ENCODE data around the gene FOLR3.
"Not testable (repeated sequence)": the region's sequence is repeated elsewhere in the genome, so short reads cannot be mapped to it uniquely, and the experiment has no call there.

Gene FOLR3

GRCh38 chr11:72124046-72124445 is 11.5 kb upstream of the FOLR3 start:
- no peak for DNase-seq

GRCh38 chr11:72125956-72126355 is 9.6 kb upstream of the FOLR3 start:
- no peak for DNase-seq

GRCh38 chr11:72127923-72128322 is 7.6 kb upstream of the FOLR3 start:
- no peak for DNase-seq

- no peak for DNase-seq
Measured at GRCh38 chr11:72129381-72129780, 6.1 kb upstream of the FOLR3 start.

GRCh38 chr11:72132646-72133045 is 2.9 kb upstream of the FOLR3 start:
- DNase-seq: no peak

- DNase-seq: no peak
Measured at GRCh38 chr11:72135891-72136683, 562 bp downstream of the FOLR3 start.

GRCh38 chr11:72136684-72137262 is 1.2 kb downstream of the FOLR3 start:
- DNase-seq: no peak

- DNase-seq: no peak
Measured at GRCh38 chr11:72138821-72139390, 3.4 kb downstream of the FOLR3 start.

- no peak for DNase-seq
Measured at GRCh38 chr11:72139500-72139899, 4.0 kb downstream of the FOLR3 start.

GRCh38 chr11:72140661-72141060 is 5.1 kb downstream of the FOLR3 start:
- no peak for DNase-seq

GRCh38 chr11:72141066-72141465 is 5.5 kb downstream of the FOLR3 start:
- no peak for DNase-seq

GRCh38 chr11:72142086-72142485 is 6.6 kb downstream of the FOLR3 start:
- DNase-seq: not testable (repeated sequence)

GRCh38 chr11:72142543-72142942 is 7.0 kb downstream of the FOLR3 start:
- not testable (repeated sequence) for DNase-seq

GRCh38 chr11:72144807-72145565 is 9.5 kb downstream of the FOLR3 start:
- DNase-seq: no peak

- no peak for DNase-seq
Measured at GRCh38 chr11:72146625-72147024, 11.1 kb downstream of the FOLR3 start.

GRCh38 chr11:72150882-72151281 is 15.4 kb downstream of the FOLR3 start:
- no peak for DNase-seq

- not testable (repeated sequence) for DNase-seq
Measured at GRCh38 chr11:72153874-72154273, 18.3 kb downstream of the FOLR3 start.

GRCh38 chr11:72154816-72155215 is 19.3 kb downstream of the FOLR3 start:
- DNase-seq: no peak

GRCh38 chr11:72155751-72156150 is 20.2 kb downstream of the FOLR3 start:
- DNase-seq: no peak

- peak; percentile 94 for DNase-seq
Measured at GRCh38 chr11:72157131-72157530, 21.6 kb downstream of the FOLR3 start.

GRCh38 chr11:72160319-72160718 is 24.8 kb downstream of the FOLR3 start:
- no peak for DNase-seq

GRCh38 chr11:72162891-72163492 is 27.5 kb downstream of the FOLR3 start:
- no peak for DNase-seq

- not testable (repeated sequence) for DNase-seq
Measured at GRCh38 chr11:72164187-72164586, 28.7 kb downstream of the FOLR3 start.
